ENCODE measurements around the gene TNK2. TPM values are rescaled to one million over a fixed set of nuclear protein-coding genes. Genes with fewer than 3 reads are reported as not detected.

Gene TNK2
- total RNA-seq, 1 experiment from 2014 or later = 55.1 TPM

GRCh38 chr3:195929452-195929851 lies 21.1 kb upstream of the TNK2 start:
- Histone ChIP-seq H3K9ac (ENCODE audit: low read length) (no peak overlapping the region), H3K9me2 (ENCODE audit: insufficient read depth) (no peaks in the 10 kb centered on the region), H3K9me3 (ENCODE audit: control insufficient read depth in 1 of 2, insufficient read depth in 1 of 2, low read depth in 1 of 2, low read length in 2 of 2) (no peaks in the 10 kb centered on the region), H3K27me3 (ENCODE audit: insufficient read depth, low read length) (0 out of 2 replicates have a peak, but pooled peaks cover 5% of the 10 kb centered on the region), H3K4me3 (replicated peaks in 1 of 2; ENCODE audit: low read depth in 1 of 2, low read length in 2 of 2) (no peak overlapping the region), H3K4me2 (ENCODE audit: low read length) (no peak overlapping the region), H3K27ac (ENCODE audit: low read depth, low read length) (no peak overlapping the region), H4K20me1 (ENCODE audit: insufficient read depth) (no peaks in the 10 kb centered on the region), H3K79me2 (ENCODE audit: insufficient read depth, low read length) (no peaks in the 10 kb centered on the region), H2AFZ (ENCODE audit: low read depth, low read length, poor library complexity, severe bottlenecking) (no peak overlapping the region), H3K4me1 (ENCODE audit: control insufficient read depth in 1 of 2, insufficient read depth in 2 of 2, low read length in 2 of 2) (no peaks in the 10 kb centered on the region), H3K36me3 (ENCODE audit: control insufficient read depth in 1 of 2, insufficient read depth in 2 of 2, low read length in 2 of 2) (no peaks in the 10 kb centered on the region)
- ATAC-seq (no peak), DNase-seq (ENCODE audit: low read depth, low spot score) (no peak)
- ChIA-PET RAD21 (ENCODE audit: low non-redundant PET in 1 of 2, low total read pairs in 2 of 2, uncharacterized antibody in 2 of 2, unreplicated experiment in 2 of 2) (no interaction called here), CTCF (no interaction called here), POLR2A (no interaction called here)
- no peak for TF ChIP-seq SIN3A (IDR thresholded peaks at IDR 0.05; ENCODE audit: low read depth)
- intact Hi-C loops (cut with micrococcal nuclease) = no loop called here
- no TSS peak for BruUV-seq (replicated peaks)

- ChIA-PET RAD21 (ENCODE audit: low non-redundant PET in 1 of 2, low total read pairs in 2 of 2, uncharacterized antibody in 2 of 2, unreplicated experiment in 2 of 2) (no interaction called here), CTCF (interaction anchor here (0.6 kb wide), 1 partner anchor 511 kb away, joined by 3 read pairs; no protein-coding TSS in a partner anchor), POLR2A (no interaction called here)
- intact Hi-C loops (cut with micrococcal nuclease) = no loop called here
- Histone ChIP-seq H3K9me3 (ENCODE audit: control insufficient read depth in 1 of 2, insufficient read depth in 1 of 2, low read depth in 1 of 2, low read length in 2 of 2) (no peaks in the 10 kb centered on the region), H2AFZ (ENCODE audit: low read depth, low read length, poor library complexity, severe bottlenecking) (no peak overlapping the region), H3K4me3 (replicated peaks in 1 of 2; ENCODE audit: low read depth in 1 of 2, low read length in 2 of 2) (no peak overlapping the region), H3K27me3 (ENCODE audit: insufficient read depth, low read length) (peaks cover 8% of the 10 kb centered on the region; the same call in 1 of the 2 replicates), H3K9me2 (ENCODE audit: insufficient read depth) (no peaks in the 10 kb centered on the region), H3K36me3 (ENCODE audit: control insufficient read depth in 1 of 2, insufficient read depth in 2 of 2, low read length in 2 of 2) (no peaks in the 10 kb centered on the region), H4K20me1 (ENCODE audit: insufficient read depth) (no peaks in the 10 kb centered on the region), H3K4me2 (ENCODE audit: low read length) (no peak overlapping the region), H3K79me2 (ENCODE audit: insufficient read depth, low read length) (no peaks in the 10 kb centered on the region), H3K27ac (ENCODE audit: low read depth, low read length) (no peak overlapping the region), H3K4me1 (ENCODE audit: control insufficient read depth in 1 of 2, insufficient read depth in 2 of 2, low read length in 2 of 2) (no peaks in the 10 kb centered on the region), H3K9ac (ENCODE audit: low read length) (no peak overlapping the region)
- TF ChIP-seq ATF3 (IDR thresholded peaks at IDR 0.05) (no peak), JUND (IDR thresholded peaks at IDR 0.05) (no peak), CEBPB (IDR thresholded peaks at IDR 0.05; ENCODE audit: low read depth) (no peak), CBX3 (IDR thresholded peaks at IDR 0.05; ENCODE audit: low read depth) (no peak), ZNF274 (IDR thresholded peaks at IDR 0.05; ENCODE audit: low read depth, low read length) (no peak), ELF1 (IDR thresholded peaks at IDR 0.05; ENCODE audit: borderline replicate concordance, low read depth) (no peak), RAD21 (IDR thresholded peaks at IDR 0.05; ENCODE audit: low read depth) (no peak), EZH2 (IDR thresholded peaks at IDR 0.05) (no peak), FOSL1 (IDR thresholded peaks at IDR 0.05; ENCODE audit: low read depth) (no peak), POLR2A (IDR thresholded peaks at IDR 0.05; ENCODE audit: borderline replicate concordance, extremely low read depth, insufficient read depth, insufficient read length) (no peak), CTCF (IDR thresholded peaks at IDR 0.05 in 2 of 3, conservative IDR thresholded peaks at IDR 0.05 in 1 of 3; ENCODE audit: borderline replicate concordance in 1 of 3, insufficient read depth in 1 of 3, low read depth in 2 of 3, low read length in 2 of 3) (no peak), EGR1 (IDR thresholded peaks at IDR 0.05; ENCODE audit: low read depth) (no peak), ZBTB33 (IDR thresholded peaks at IDR 0.05; ENCODE audit: extremely low read depth, insufficient replicate concordance, low read length) (no peak), YY1 (IDR thresholded peaks at IDR 0.05; ENCODE audit: extremely low read depth, insufficient replicate concordance, low read depth, low read length) (no peak), SIN3A (IDR thresholded peaks at IDR 0.05; ENCODE audit: low read depth) (no peak), SP1 (IDR thresholded peaks at IDR 0.05; ENCODE audit: low read depth) (no peak), POLR2AphosphoS5 (IDR thresholded peaks at IDR 0.05; ENCODE audit: low read depth, low read length) (no peak)
- ATAC-seq (no peak), DNase-seq (ENCODE audit: low read depth, low spot score) (no peak)
- no TSS peak for BruUV-seq (replicated peaks)
Observed at GRCh38 chr3:195921334-195921791, 13.0 kb upstream of the TNK2 start.

Data from HCT116 (cell line).